HepG2 (cell line): Measurements from ENCODE around the gene UQCC2. TPM values are rescaled to one million over a fixed set of nuclear protein-coding genes. Genes with fewer than 3 reads are reported as not detected.

ENCODE experiments used
- AGO1 ChIP-seq: fragments of 200-400 bp; formaldehyde crosslinking; IDR thresholded peaks from 2 replicates; pipeline ENCODE4 v1.6.1; 2017; ENCODE audit warnings: mild to moderate bottlenecking, low read depth, low read length, moderate library complexity; ENCODE audit not compliant: poor library complexity, severe bottlenecking
- AKAP8 ChIP-seq: sonication (generic); formaldehyde crosslinking; IDR thresholded peaks from 2 replicates; pipeline ENCODE4 v1.5.1; 2020; ENCODE audit warnings: mild to moderate bottlenecking, missing genetic modification reagents
- BRCA1 ChIP-seq: sonication (generic); formaldehyde crosslinking; IDR thresholded peaks from 2 replicates; pipeline ENCODE4 v1.4.0; 2020; ENCODE audit warnings: missing genetic modification reagents
- CBX5 ChIP-seq: sonication (generic); formaldehyde crosslinking; IDR thresholded peaks from 2 replicates; pipeline ENCODE4 v1.4.0; 2020; ENCODE audit warnings: missing genetic modification reagents, borderline replicate concordance
- EZH2 ChIP-seq: conservative IDR thresholded peaks from 2 replicates; pipeline ENCODE4 v1.6.1; 2012; ENCODE audit warnings: mild to moderate bottlenecking, low read depth, low read length, moderate library complexity
- GATAD1 ChIP-seq: IDR thresholded peaks from 2 replicates; pipeline ENCODE4 v1.6.1; 2016; ENCODE audit warnings: missing genetic modification reagents, missing compliant biosample characterization
- HCFC1 ChIP-seq: fragments of 150-350 bp; IDR thresholded peaks from 2 replicates; pipeline ENCODE4 v1.6.1; 2014; ENCODE audit warnings: low read depth, low read length
- HNF4A ChIP-seq: sonication (generic); formaldehyde crosslinking; IDR thresholded peaks from 2 replicates; pipeline ENCODE4 v1.4.0; 2020; ENCODE audit warnings: missing genetic modification reagents
- KAT8 ChIP-seq: IDR thresholded peaks from 2 replicates; pipeline ENCODE4 v1.6.1; 2016; ENCODE audit warnings: missing genetic modification reagents, missing compliant biosample characterization
- KMT2A ChIP-seq: sonication (generic); formaldehyde crosslinking; IDR thresholded peaks from 2 replicates; pipeline ENCODE4 v1.4.0; 2020; ENCODE audit warnings: missing genetic modification reagents
- NFE2 ChIP-seq: sonication (generic); formaldehyde crosslinking; IDR thresholded peaks from 2 replicates; pipeline ENCODE4 v1.4.0; 2020; ENCODE audit warnings: missing genetic modification reagents
- NR2F6 ChIP-seq, 2 experiments: IDR thresholded peaks; 2 replicates each; pipeline ENCODE4 v1.6.1; 2016; ENCODE audit warnings: antibody characterized with exemption in 1 of 2, mild to moderate bottlenecking in 1 of 2
- PLRG1 ChIP-seq: fragments of 450-650 bp; conservative IDR thresholded peaks from 2 replicates; pipeline ENCODE4 v1.6.1; 2016
- RBAK ChIP-seq: sonication (generic); formaldehyde crosslinking; IDR thresholded peaks from 2 replicates; pipeline ENCODE4 v1.5.1; 2020; ENCODE audit warnings: mild to moderate bottlenecking, missing genetic modification reagents
- RCOR2 ChIP-seq: IDR thresholded peaks from 2 replicates; pipeline ENCODE4 v1.6.1; 2016; ENCODE audit warnings: missing biosample characterization, missing genetic modification reagents
- RFXANK ChIP-seq: IDR thresholded peaks from 2 replicates; pipeline ENCODE4 v1.6.1; 2016
- RXRB ChIP-seq: IDR thresholded peaks from 2 replicates; pipeline ENCODE4 v1.6.1; 2016; ENCODE audit warnings: borderline replicate concordance, missing genetic modification reagents, missing compliant biosample characterization
- STAG1 ChIP-seq: sonication (generic); formaldehyde crosslinking; IDR thresholded peaks from 2 replicates; pipeline ENCODE4 v1.4.0; 2020; ENCODE audit warnings: missing genetic modification reagents
- ZNF343 ChIP-seq: sonication (generic); formaldehyde crosslinking; IDR thresholded peaks from 2 replicates; pipeline ENCODE4 v1.4.0; 2020; ENCODE audit warnings: mild to moderate bottlenecking, missing genetic modification reagents
- ZNF746 ChIP-seq: sonication (generic); formaldehyde crosslinking; IDR thresholded peaks from 2 replicates; pipeline ENCODE4 v1.8.0; 2022; ENCODE audit warnings: mild to moderate bottlenecking, missing genetic modification reagents
- ZSCAN20 ChIP-seq: sonication (generic); formaldehyde crosslinking; IDR thresholded peaks from 2 replicates; pipeline ENCODE4 v1.4.0; 2020; ENCODE audit warnings: missing genetic modification reagents, mild to moderate bottlenecking, borderline replicate concordance
- polyA plus RNA-seq, 8 experiments: library from polyadenylated mRNA; depleted of rRNA in 3 of 8; stranded (reverse) in 7 of 8; unstranded in 1 of 8; fragments of >200 nt; fragmentation: Illumina TruSeq in 4 of 8; extraction: Trizol in 4 of 8; gene quantifications; 2 replicates each; pipeline versions ENCODE4 v1.2.1 to v1.2.3, GENCODE V29; 2011 to 2016; ENCODE audit warnings: low read depth in 4 of 8, missing spikeins in 1 of 8, mixed read lengths in 1 of 8; ENCODE audit not compliant: insufficient read depth in 1 of 8
- total RNA-seq, 5 experiments: library from RNA; depleted of rRNA; stranded (reverse); fragments of >200 nt; fragmentation: Illumina TruSeq; extraction: Trizol; gene quantifications; 2 replicates each; pipeline ENCODE4 v1.2.3, GENCODE V29; 2016; ENCODE audit warnings: low read depth in 1 of 5
- TF ChIP-seq, protein P1 (sequence below): sonication (generic); formaldehyde crosslinking; IDR thresholded peaks from 2 replicates; pipeline ENCODE4 v1.5.0; 2020; ENCODE audit warnings: missing genetic modification reagents
- TF ChIP-seq, protein P2 (sequence below): sonication (generic); formaldehyde crosslinking; IDR thresholded peaks from 2 replicates; pipeline ENCODE4 v1.9.0; 2021; ENCODE audit warnings: mild to moderate bottlenecking, missing genetic modification reagents

The UQCC2 gene
- total and polyA plus RNA-seq, 2 of the 13 experiments (the other 11 are each of a cell fraction or from before 2014, with no cell fraction given): 82.4 to 238 TPM

GRCh38 chr6:33744001-33744848, 32.7 kb upstream of the UQCC2 start (continued):
- 0 out of 2 replicates have a peak, but pooled peaks have one; percentile 49 for TF ChIP-seq RXRB (CRISPR knock-in tag)
- TF ChIP-seq AGO1: no peak
- no peak for TF ChIP-seq NR2F6 (IDR thresholded peaks at IDR 0.05)
- peak; percentile 47; the same call in 1 of the 2 replicates for TF ChIP-seq NR2F6 (CRISPR knock-in tag; IDR thresholded peaks at IDR 0.05)
- no peak for TF ChIP-seq KAT8 (CRISPR knock-in tag)
- no peak for TF ChIP-seq RFXANK
- TF ChIP-seq, protein P1, sequence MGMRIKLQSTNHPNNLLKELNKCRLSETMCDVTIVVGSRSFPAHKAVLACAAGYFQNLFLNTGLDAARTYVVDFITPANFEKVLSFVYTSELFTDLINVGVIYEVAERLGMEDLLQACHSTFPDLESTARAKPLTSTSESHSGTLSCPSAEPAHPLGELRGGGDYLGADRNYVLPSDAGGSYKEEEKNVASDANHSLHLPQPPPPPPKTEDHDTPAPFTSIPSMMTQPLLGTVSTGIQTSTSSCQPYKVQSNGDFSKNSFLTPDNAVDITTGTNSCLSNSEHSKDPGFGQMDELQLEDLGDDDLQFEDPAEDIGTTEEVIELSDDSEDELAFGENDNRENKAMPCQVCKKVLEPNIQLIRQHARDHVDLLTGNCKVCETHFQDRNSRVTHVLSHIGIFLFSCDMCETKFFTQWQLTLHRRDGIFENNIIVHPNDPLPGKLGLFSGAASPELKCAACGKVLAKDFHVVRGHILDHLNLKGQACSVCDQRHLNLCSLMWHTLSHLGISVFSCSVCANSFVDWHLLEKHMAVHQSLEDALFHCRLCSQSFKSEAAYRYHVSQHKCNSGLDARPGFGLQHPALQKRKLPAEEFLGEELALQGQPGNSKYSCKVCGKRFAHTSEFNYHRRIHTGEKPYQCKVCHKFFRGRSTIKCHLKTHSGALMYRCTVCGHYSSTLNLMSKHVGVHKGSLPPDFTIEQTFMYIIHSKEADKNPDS (CRISPR knock-in tag): no peak
- TF ChIP-seq STAG1 (CRISPR knock-in tag): peak; percentile 85
- no peak for TF ChIP-seq KMT2A
- no peak for TF ChIP-seq ZSCAN20 (CRISPR knock-in tag)
- peak; percentile 38; the same call in 1 of the 2 replicates for TF ChIP-seq NFE2 (CRISPR knock-in tag)
- TF ChIP-seq RBAK (CRISPR knock-in tag): no peak
- TF ChIP-seq GATAD1: peak; percentile 61; the same call in 1 of the 2 replicates
- TF ChIP-seq ZNF746 (CRISPR knock-in tag): no peak
- no peak for TF ChIP-seq RCOR2 (CRISPR knock-in tag)
- TF ChIP-seq, protein P2, sequence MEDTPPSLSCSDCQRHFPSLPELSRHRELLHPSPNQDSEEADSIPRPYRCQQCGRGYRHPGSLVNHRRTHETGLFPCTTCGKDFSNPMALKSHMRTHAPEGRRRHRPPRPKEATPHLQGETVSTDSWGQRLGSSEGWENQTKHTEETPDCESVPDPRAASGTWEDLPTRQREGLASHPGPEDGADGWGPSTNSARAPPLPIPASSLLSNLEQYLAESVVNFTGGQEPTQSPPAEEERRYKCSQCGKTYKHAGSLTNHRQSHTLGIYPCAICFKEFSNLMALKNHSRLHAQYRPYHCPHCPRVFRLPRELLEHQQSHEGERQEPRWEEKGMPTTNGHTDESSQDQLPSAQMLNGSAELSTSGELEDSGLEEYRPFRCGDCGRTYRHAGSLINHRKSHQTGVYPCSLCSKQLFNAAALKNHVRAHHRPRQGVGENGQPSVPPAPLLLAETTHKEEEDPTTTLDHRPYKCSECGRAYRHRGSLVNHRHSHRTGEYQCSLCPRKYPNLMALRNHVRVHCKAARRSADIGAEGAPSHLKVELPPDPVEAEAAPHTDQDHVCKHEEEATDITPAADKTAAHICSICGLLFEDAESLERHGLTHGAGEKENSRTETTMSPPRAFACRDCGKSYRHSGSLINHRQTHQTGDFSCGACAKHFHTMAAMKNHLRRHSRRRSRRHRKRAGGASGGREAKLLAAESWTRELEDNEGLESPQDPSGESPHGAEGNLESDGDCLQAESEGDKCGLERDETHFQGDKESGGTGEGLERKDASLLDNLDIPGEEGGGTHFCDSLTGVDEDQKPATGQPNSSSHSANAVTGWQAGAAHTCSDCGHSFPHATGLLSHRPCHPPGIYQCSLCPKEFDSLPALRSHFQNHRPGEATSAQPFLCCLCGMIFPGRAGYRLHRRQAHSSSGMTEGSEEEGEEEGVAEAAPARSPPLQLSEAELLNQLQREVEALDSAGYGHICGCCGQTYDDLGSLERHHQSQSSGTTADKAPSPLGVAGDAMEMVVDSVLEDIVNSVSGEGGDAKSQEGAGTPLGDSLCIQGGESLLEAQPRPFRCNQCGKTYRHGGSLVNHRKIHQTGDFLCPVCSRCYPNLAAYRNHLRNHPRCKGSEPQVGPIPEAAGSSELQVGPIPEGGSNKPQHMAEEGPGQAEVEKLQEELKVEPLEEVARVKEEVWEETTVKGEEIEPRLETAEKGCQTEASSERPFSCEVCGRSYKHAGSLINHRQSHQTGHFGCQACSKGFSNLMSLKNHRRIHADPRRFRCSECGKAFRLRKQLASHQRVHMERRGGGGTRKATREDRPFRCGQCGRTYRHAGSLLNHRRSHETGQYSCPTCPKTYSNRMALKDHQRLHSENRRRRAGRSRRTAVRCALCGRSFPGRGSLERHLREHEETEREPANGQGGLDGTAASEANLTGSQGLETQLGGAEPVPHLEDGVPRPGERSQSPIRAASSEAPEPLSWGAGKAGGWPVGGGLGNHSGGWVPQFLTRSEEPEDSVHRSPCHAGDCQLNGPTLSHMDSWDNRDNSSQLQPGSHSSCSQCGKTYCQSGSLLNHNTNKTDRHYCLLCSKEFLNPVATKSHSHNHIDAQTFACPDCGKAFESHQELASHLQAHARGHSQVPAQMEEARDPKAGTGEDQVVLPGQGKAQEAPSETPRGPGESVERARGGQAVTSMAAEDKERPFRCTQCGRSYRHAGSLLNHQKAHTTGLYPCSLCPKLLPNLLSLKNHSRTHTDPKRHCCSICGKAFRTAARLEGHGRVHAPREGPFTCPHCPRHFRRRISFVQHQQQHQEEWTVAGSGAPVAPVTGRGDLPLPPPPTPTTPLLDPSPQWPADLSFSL (CRISPR knock-in tag): peak; percentile 90
- TF ChIP-seq PLRG1: no peak
- peak; percentile 71; the same call in 1 of the 2 replicates for TF ChIP-seq CBX5
- no peak for TF ChIP-seq BRCA1 (CRISPR knock-in tag)
- TF ChIP-seq ZNF343 (CRISPR knock-in tag): no peak
- TF ChIP-seq HCFC1: no peak
- no peak for TF ChIP-seq AKAP8
- no peak for TF ChIP-seq EZH2
- TF ChIP-seq HNF4A: no peak
